ENCODE measurements around the gene PPARD. TPM values are rescaled to one million over a fixed set of nuclear protein-coding genes. Genes with fewer than 3 reads are reported as not detected.
A peak's percentile ranks its signal among the peaks of the same experiment; 100 is the strongest.
"Not testable (repeated sequence)": the region's sequence is repeated elsewhere in the genome, so short reads cannot be mapped to it uniquely, and the experiment has no call there.

Gene PPARD
- total RNA-seq, 2 donors from 2014 or later, result 38.1 to 41.8 TPM

DNA sequence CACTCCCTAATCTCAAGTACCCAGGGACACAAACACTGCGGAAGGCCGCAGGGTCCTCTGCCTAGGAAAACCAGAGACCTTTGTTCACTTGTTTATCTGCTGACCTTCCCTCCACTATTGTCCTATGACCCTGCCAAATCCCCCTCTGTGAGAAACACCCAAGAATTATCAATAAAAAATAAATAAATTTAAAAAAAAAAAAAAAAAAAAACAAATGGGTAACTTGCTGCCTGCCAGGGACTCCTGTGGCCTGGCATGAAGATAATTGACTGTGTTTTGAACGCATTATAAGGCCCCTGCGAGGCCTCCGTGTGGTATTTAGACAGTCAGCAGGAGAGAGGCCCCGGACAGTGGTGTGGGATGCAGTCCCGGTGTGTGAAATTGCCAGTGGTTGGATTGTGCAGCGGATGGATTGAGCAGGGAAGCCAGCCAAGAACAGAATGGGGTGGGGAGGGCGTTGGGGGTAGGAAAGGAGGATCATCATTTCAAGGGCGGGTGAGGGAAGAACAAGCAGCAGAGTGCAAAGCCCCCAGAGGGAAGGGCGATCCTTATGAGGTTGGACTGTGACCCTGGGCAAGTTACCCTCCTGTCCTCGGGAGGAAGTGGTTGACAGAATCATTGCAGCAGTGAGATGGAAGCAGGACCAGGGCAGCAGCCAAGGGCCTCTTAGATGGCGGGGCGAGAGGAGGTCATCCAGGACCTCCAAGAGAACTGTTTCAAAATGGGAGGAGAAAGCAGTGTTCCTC lies 43.3 kb downstream of the PPARD start:
- Histone ChIP-seq H3K27ac (no peak overlapping the region), H3K9ac (ENCODE audit: low read depth in 2 of 2, low read length in 2 of 2) (no peak overlapping the region), H3K36me3 (no peaks in the 10 kb centered on the region), H3K9me3 (no peaks in the 10 kb centered on the region), H3K4me3 (no peak overlapping the region), H3K27me3 (no peaks in the 10 kb centered on the region), H3K4me1 (peaks cover 5% of the 10 kb centered on the region)
- DNase-seq, result peak; percentile 27
- intact Hi-C loops (cut with DNase I), result no loop called here
- TF ChIP-seq, protein P1, sequence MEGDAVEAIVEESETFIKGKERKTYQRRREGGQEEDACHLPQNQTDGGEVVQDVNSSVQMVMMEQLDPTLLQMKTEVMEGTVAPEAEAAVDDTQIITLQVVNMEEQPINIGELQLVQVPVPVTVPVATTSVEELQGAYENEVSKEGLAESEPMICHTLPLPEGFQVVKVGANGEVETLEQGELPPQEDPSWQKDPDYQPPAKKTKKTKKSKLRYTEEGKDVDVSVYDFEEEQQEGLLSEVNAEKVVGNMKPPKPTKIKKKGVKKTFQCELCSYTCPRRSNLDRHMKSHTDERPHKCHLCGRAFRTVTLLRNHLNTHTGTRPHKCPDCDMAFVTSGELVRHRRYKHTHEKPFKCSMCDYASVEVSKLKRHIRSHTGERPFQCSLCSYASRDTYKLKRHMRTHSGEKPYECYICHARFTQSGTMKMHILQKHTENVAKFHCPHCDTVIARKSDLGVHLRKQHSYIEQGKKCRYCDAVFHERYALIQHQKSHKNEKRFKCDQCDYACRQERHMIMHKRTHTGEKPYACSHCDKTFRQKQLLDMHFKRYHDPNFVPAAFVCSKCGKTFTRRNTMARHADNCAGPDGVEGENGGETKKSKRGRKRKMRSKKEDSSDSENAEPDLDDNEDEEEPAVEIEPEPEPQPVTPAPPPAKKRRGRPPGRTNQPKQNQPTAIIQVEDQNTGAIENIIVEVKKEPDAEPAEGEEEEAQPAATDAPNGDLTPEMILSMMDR (IDR thresholded peaks at IDR 0.05), result no peak

DNA sequence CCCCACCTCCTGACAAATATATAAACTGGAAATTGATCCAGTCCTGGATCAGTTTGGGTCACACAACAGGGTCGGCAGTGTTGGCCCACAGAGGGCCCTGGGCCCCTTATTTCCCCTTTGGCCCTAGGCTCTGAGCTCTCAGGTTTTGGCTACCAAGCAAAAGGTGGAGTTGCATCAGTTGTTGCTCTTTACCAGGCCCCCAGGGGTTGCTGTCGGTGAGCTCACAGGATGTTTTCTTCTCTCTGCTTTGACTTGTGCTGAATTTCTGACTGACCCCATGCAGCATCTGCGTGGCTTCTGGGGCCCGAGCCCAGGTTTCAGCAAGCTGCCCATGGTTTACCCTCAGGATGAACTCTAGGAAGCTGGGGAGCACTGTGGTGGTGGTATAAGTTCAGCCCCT lies 44.6 kb downstream of the PPARD start:
- DNase-seq, result no peak
- Histone ChIP-seq H3K4me1 (peaks cover 13% of the 10 kb centered on the region), H3K27me3 (no peaks in the 10 kb centered on the region), H3K27ac (no peak overlapping the region), H3K9ac (ENCODE audit: low read depth in 2 of 2, low read length in 2 of 2) (no peak overlapping the region), H3K9me3 (no peaks in the 10 kb centered on the region), H3K4me3 (no peak overlapping the region), H3K36me3 (no peaks in the 10 kb centered on the region)
- TF ChIP-seq, protein P1 (IDR thresholded peaks at IDR 0.05), result no peak
- intact Hi-C loops (cut with DNase I), result no loop called here

DNA sequence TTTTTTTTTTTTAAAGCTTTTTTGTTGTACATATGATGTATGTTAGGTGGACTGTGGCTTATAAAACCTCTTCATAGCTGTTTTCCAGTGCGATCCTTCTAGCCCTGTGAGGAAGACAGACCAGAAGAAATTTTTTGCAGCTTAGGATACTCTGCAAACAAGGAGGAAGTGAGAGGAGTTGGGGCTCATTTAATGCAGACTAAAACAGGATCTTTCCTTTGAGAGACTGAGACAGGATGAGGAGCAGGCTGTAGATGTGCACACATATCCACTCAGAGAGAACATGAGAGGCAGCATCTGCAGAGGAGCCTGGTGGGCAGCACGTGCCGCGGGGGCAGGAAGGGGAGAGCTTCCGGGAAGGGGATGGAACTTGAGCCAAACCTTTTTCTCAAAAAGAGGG lies 45.7 kb downstream of the PPARD start:
- Histone ChIP-seq H3K9ac (ENCODE audit: low read depth in 2 of 2, low read length in 2 of 2) (no peak overlapping the region), H3K4me1 (peaks cover 22% of the 10 kb centered on the region), H3K9me3 (no peaks in the 10 kb centered on the region), H3K27me3 (no peaks in the 10 kb centered on the region), H3K27ac (no peak overlapping the region), H3K4me3 (no peak overlapping the region), H3K36me3 (no peaks in the 10 kb centered on the region)
- TF ChIP-seq, protein P1 (IDR thresholded peaks at IDR 0.05), result no peak
- intact Hi-C loops (cut with DNase I), result no loop called here
- no peak for DNase-seq

DNA sequence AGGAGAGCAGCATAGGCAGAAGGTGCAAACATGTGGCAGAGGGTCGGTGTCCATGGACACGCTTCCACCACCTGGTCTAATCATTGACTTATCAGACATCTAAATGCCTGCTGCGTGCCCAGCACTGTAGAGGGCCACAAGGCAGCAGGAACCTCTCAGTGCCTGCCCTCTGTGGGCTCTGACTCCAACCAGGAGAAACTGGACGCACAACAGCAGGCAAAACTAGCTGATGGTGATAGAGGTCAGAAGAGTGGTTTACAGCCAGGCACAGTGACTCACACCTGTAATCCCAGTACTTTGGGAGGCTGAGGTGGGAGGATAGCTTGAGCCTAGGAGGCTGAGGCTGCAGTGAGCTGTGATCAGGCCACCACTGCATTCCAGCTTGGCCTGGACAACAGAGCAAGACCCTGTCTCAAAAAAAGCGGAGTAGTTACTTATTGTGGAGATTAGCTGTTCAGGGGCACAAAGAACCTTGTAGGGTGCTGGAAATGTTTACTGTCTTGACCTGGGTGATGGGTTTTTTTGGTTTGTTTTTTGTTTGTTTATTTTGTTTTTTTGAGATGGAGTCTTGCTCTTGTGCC lies 46.5 kb downstream of the PPARD start:
- Histone ChIP-seq H3K9ac (ENCODE audit: low read depth in 2 of 2, low read length in 2 of 2) (no peak overlapping the region), H3K27me3 (no peaks in the 10 kb centered on the region), H3K4me3 (no peak overlapping the region), H3K4me1 (peaks cover 22% of the 10 kb centered on the region), H3K27ac (no peak overlapping the region), H3K36me3 (no peaks in the 10 kb centered on the region), H3K9me3 (no peaks in the 10 kb centered on the region)
- TF ChIP-seq, protein P1 (IDR thresholded peaks at IDR 0.05), result no peak
- peak; percentile 32 for DNase-seq
- intact Hi-C loops (cut with DNase I), result no loop called here

DNA sequence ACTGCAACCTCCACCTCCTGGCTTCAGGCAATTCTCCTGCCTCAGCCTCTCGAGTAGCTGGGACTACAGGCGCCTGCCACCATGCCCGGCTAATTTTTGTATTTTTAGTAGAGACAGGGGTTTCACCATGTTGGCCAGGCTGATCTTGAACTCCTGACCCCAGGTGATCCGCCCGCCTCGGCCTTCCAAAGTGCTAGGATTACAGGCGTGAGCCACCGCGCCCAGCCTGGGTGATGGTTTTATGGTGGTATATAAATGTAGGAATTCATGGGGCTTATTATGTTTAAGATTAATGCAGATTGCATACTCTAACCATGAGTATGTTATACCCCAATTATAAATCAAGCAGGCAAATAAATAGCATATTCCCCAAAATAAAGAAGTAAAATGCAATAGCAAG lies 47.0 kb downstream of the PPARD start:
- H3K9me3 ChIP-seq; H3K36me3 ChIP-seq; H3K4me3 ChIP-seq; intact Hi-C loops (cut with DNase I); H3K27me3 ChIP-seq; H3K9ac ChIP-seq (ENCODE audit: low read depth in 2 of 2, low read length in 2 of 2); H3K27ac ChIP-seq: not testable (repeated sequence)
- peaks cover 22% of the 10 kb centered on the region for H3K4me1 ChIP-seq
- DNase-seq, result peak; percentile 65
